Peyer's patch (tissue), 4 donors: Measurements from ENCODE around the gene SNRPD3. TPM values are rescaled to one million over a fixed set of nuclear protein-coding genes. Genes with fewer than 3 reads are reported as not detected.
A peak's percentile ranks its signal among the peaks of the same experiment; 100 is the strongest.
"Not testable (repeated sequence)": the region's sequence is repeated elsewhere in the genome, so short reads cannot be mapped to it uniquely, and the experiment has no call there.

Source experiments
- DNase-seq, 3 donors: peaks; one replicate each; pipeline ENCODE4 v3.0.0-alpha.2; 2017 to 2019
- H3K27ac ChIP-seq, 4 donors: fragments of 200-600 bp; sonication (generic); one replicate each; pipeline ENCODE4 v1.5.1; 2016 to 2019
- H3K27me3 ChIP-seq, 2 donors: fragments of 200-600 bp; sonication (generic); one replicate each; pipeline ENCODE4 v1.5.1; 2019
- H3K36me3 ChIP-seq, 3 donors: fragments of 200-600 bp; sonication (generic); one replicate each; pipeline ENCODE4 v1.5.1; 2016 to 2019
- H3K4me1 ChIP-seq, 4 donors: fragments of 200-600 bp; sonication (generic); one replicate each; pipeline ENCODE4 v1.5.1; 2016 to 2019
- H3K4me3 ChIP-seq, 4 donors: fragments of 200-600 bp; sonication (generic); 1 replicate in 3 of 4; 2 replicates in 1 of 4; pipeline ENCODE4 v1.5.1; 2016 to 2019; ENCODE audit warnings: mild to moderate bottlenecking in 1 of 4
- H3K9me3 ChIP-seq, 4 donors: fragments of 200-600 bp; sonication (generic); one replicate each; pipeline ENCODE4 v1.5.1; 2016 to 2019; ENCODE audit warnings: mild to moderate bottlenecking in 1 of 4
- CTCF ChIP-seq, 6 experiments: fragments of 450-650 bp in 4 of 6; fragments of 200-600 bp in 2 of 6; sonication (generic) in 1 of 6; IDR thresholded peaks; one replicate each; pipeline ENCODE4 v1.5.1; 2017 to 2019; ENCODE audit warnings: antibody characterized with exemption in 6 of 6, mild to moderate bottlenecking in 3 of 6, moderate library complexity in 1 of 6
- POLR2A ChIP-seq, 2 donors: fragments of 450-650 bp; IDR thresholded peaks; one replicate each; pipeline ENCODE4 v1.5.1; 2017; ENCODE audit warnings: antibody characterized with exemption in 2 of 2, mild to moderate bottlenecking in 2 of 2, moderate library complexity in 2 of 2
- total RNA-seq, 4 donors: library from RNA; depleted of rRNA; stranded (reverse); fragments of >200 nt; gene quantifications; one replicate each; pipeline ENCODE4 v1.1.0, GENCODE V29; 2016

Gene SNRPD3
- total RNA-seq, 4 donors from 2014 or later, result 99.6 to 149 (median 131) TPM

- no peaks in the 10 kb centered on the region for H3K36me3 ChIP-seq
- H3K4me3 ChIP-seq, result no peak overlapping the region
- H3K27ac ChIP-seq, result no peak overlapping the region
- TF ChIP-seq CTCF (IDR thresholded peaks at IDR 0.05) (no peak), POLR2A (IDR thresholded peaks at IDR 0.05) (no peak)
- H3K9me3 ChIP-seq, result no peaks in the 10 kb centered on the region
- H3K4me1 ChIP-seq, result peaks cover 0 to 22% (median 0%) of the 10 kb centered on the region in 4 donors
- DNase-seq, result no peak
- H3K27me3 ChIP-seq, result no peaks in the 10 kb centered on the region
Measured at GRCh38 chr22:24595228-24595627, 39.4 kb downstream of the SNRPD3 start.

DNA sequence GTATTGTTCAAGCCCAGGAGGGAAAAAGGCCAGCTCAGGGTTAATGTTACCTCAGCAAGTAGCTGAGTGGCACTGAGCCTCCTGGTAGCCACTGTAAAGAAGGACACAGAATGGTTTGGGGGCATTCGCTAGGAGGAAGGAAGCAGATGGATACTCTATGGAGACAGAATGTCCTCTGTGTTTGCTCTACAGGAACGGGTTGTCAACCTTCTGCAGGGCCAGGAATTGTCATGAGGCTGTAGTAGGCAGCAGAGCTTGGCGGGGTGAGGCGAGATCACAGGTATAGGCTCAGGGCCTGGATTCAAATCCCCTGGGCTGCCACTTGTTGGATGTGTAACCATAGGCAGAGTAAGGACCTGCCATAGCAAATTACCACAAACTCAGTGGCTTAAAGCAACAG, 40.1 kb downstream of the SNRPD3 start:
- no peaks in the 10 kb centered on the region for H3K36me3 ChIP-seq
- no peak overlapping the region for H3K27ac ChIP-seq
- H3K4me3 ChIP-seq, result no peak overlapping the region
- no peaks in the 10 kb centered on the region for H3K9me3 ChIP-seq
- TF ChIP-seq CTCF (IDR thresholded peaks at IDR 0.05) (no peak), POLR2A (IDR thresholded peaks at IDR 0.05) (no peak)
- peaks cover 0 to 22% (median 0%) of the 10 kb centered on the region in 4 donors for H3K4me1 ChIP-seq
- no peaks in the 10 kb centered on the region for H3K27me3 ChIP-seq
- DNase-seq, result no peak

DNA sequence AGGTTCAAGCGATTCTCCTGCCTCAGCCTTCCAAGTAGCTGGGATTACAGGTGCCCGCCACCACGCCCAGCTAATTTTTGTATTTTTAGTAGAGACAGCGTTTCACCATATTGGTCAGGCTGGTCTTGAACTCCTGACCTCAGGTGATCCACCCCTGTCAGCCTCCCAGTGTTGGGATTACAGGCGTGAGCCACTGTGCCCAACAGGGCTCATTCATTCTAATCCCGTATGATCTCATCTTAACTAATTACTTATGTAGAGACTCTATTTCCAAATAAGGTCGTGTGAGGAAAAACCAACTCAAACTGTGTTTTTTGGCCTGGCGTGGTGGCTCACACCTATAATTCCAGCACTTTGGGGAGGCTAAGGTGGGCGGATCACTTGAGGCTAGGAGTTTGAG, 41.3 kb downstream of the SNRPD3 start:
- H3K36me3 ChIP-seq, H3K27me3 ChIP-seq, DNase-seq, H3K27ac ChIP-seq, H3K4me3 ChIP-seq, H3K9me3 ChIP-seq: not testable (repeated sequence)
- peaks cover 0 to 27% (median 4%) of the 10 kb centered on the region in 4 donors for H3K4me1 ChIP-seq

- peaks cover 0 to 20% (median 4%) of the 10 kb centered on the region in 4 donors for H3K4me1 ChIP-seq
- no peak overlapping the region for H3K27ac ChIP-seq
- TF ChIP-seq POLR2A (IDR thresholded peaks at IDR 0.05) (no peak), CTCF (IDR thresholded peaks at IDR 0.05) (no peak)
Measured at GRCh38 chr22:24599514-24599913, 43.7 kb downstream of the SNRPD3 start.

DNA sequence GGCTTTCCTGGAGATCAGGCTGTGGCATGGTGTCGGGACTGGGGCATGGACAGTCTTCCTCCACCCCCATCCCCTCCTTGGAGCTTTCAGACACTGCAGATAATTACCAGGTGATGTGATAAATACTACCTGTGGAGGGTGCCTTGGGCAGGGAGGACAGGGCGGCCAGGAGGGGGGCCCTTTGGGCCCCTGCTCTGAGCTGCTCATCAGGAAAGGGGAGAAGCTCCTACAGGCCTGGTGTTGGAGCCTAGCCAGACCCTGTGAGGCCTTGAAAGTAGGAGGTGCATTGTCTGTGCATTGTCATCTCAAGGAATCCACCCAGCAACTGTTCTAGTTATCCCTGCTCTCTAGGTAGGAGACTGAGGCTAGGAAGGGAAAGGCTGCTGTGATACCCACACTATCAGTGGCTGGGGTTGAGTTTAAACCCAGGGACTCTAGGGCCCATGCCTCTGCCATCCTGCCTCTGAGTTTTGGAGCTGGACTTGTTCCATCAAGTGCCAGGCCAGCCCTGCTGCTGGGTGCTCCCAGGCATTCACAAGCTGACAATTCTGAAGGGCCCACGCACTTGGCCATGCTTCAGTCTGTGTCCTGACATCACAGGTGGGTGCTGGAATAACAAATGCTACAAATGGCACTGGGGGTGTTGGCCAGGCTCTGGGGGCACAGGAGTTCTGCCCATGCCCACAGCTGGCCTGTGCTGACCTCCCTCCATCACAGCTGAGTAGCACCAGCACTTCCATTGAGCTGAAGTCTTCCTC, 44.3 kb downstream of the SNRPD3 start:
- peak overlapping the region in 1 of 4 donors; percentile 95 for H3K27ac ChIP-seq
- H3K4me1 ChIP-seq, result peaks cover 0 to 20% (median 4%) of the 10 kb centered on the region in 4 donors

More at GRCh38 chr22:24599514-24599913, 43.7 kb downstream of the SNRPD3 start:
- Histone ChIP-seq H3K9me3 (no peaks in the 10 kb centered on the region), H3K36me3 (no peaks in the 10 kb centered on the region), H3K27me3 (no peaks in the 10 kb centered on the region), H3K4me3 (no peak overlapping the region)
- no peak for DNase-seq

GRCh38 chr22:24601217-24602104, 45.7 kb downstream of the SNRPD3 start:
- Histone ChIP-seq H3K4me1 (peaks cover 0 to 20% (median 4%) of the 10 kb centered on the region in 4 donors), H3K36me3 (no peaks in the 10 kb centered on the region), H3K27me3 (no peaks in the 10 kb centered on the region), H3K4me3 (no peak overlapping the region), H3K27ac (peak overlapping the region in 3 of 4 donors; percentile 23 to 95 (median 78)), H3K9me3 (no peaks in the 10 kb centered on the region)
- DNase-seq, result peak in 2 of 3 donors; percentile 92 to 94
- TF ChIP-seq POLR2A (IDR thresholded peaks at IDR 0.05) (peak; percentile 40 to 69), CTCF (IDR thresholded peaks at IDR 0.05) (no peak)

More for the DNA sequence above, 44.3 kb downstream of the SNRPD3 start:
- not testable (repeated sequence) for H3K36me3 ChIP-seq, H3K27me3 ChIP-seq, H3K4me3 ChIP-seq, H3K9me3 ChIP-seq, DNase-seq

DNA sequence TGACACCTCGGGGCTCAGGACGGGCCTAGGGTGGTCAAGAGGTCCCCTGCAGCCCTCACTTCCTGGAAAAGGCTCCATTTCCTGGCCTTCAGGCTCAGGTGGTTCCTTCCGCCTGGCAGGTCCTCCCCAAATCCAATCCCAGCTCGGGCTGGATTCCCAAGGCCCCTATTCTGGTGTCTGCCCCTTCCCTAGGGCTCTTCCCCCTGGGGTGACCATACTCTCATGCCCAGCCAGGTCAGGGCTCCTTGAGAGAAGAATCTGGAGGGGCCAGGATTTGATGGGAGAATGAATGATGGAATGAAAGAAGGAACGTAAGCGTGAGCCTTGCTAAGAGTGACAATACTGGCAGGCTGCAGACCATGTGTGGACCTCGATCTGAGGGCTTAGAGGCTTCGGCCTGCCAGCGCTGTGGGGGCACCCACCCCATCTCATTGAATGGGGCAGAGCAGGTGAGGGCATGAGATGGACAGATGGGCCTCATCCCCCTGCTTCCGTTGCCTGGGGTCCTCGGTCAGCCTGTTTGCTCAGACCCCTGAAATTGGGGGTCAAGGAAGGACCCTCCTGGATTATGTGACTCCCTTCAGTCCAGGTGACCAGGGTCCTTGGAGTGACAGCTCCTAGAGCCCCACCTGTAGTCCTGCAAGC, 46.4 kb downstream of the SNRPD3 start:
- not testable (repeated sequence) for H3K27me3 ChIP-seq, DNase-seq, H3K4me3 ChIP-seq, H3K36me3 ChIP-seq, H3K9me3 ChIP-seq
- peaks cover 0 to 20% (median 4%) of the 10 kb centered on the region in 4 donors for H3K4me1 ChIP-seq
- peak overlapping the region in 3 of 4 donors; percentile 55 to 95 (median 78) for H3K27ac ChIP-seq
